IPS-18c (cell line): ENCODE measurements around the gene SPOCK1.

ENCODE experiments used
- H3K4me3 ChIP-seq: 2 replicates; pipeline ENCODE4 v1.7.0; 2013; ENCODE audit warnings: low read depth, mild to moderate bottlenecking, low read length, moderate library complexity; ENCODE audit not compliant: insufficient read depth
- H3K9me3 ChIP-seq: one replicate; pipeline ENCODE4 v1.6.1; 2013; ENCODE audit warnings: mild to moderate bottlenecking, low read length, moderate library complexity; ENCODE audit not compliant: control insufficient read depth, insufficient read depth

The SPOCK1 gene

GRCh38 chr5:137360607-137361006 lies 138.5 kb downstream of the SPOCK1 start:
- Histone ChIP-seq H3K4me3 (no peak overlapping the region), H3K9me3 (no peaks in the 10 kb centered on the region)

- H3K4me3 ChIP-seq = no peak overlapping the region
Observed at GRCh38 chr5:137359941-137360340, 139.2 kb downstream of the SPOCK1 start.

GRCh38 chr5:137357436-137357835 lies 141.7 kb downstream of the SPOCK1 start:
- Histone ChIP-seq H3K9me3 (no peaks in the 10 kb centered on the region), H3K4me3 (no peak overlapping the region)

More at GRCh38 chr5:137359941-137360340, 139.2 kb downstream of the SPOCK1 start:
- H3K9me3 ChIP-seq = no peaks in the 10 kb centered on the region

GRCh38 chr5:137356127-137356526 lies 143.0 kb downstream of the SPOCK1 start:
- H3K9me3 ChIP-seq = no peaks in the 10 kb centered on the region
- H3K4me3 ChIP-seq = no peak overlapping the region

GRCh38 chr5:137355708-137356107 lies 143.4 kb downstream of the SPOCK1 start:
- H3K4me3 ChIP-seq = no peak overlapping the region
- no peaks in the 10 kb centered on the region for H3K9me3 ChIP-seq

GRCh38 chr5:137352095-137352494 lies 147.0 kb downstream of the SPOCK1 start:
- peaks cover 2% of the 10 kb centered on the region for H3K9me3 ChIP-seq
- no peak overlapping the region for H3K4me3 ChIP-seq

- H3K4me3 ChIP-seq = no peak overlapping the region
- peaks cover 2% of the 10 kb centered on the region for H3K9me3 ChIP-seq
Observed at GRCh38 chr5:137350791-137351190, 148.3 kb downstream of the SPOCK1 start.

GRCh38 chr5:137348759-137349158 lies 150.4 kb downstream of the SPOCK1 start:
- H3K4me3 ChIP-seq = no peak overlapping the region
- peaks cover 2% of the 10 kb centered on the region for H3K9me3 ChIP-seq

GRCh38 chr5:137347865-137348264 lies 151.3 kb downstream of the SPOCK1 start:
- H3K9me3 ChIP-seq = peaks cover 2% of the 10 kb centered on the region

GRCh38 chr5:137346281-137346680 lies 152.8 kb downstream of the SPOCK1 start:
- Histone ChIP-seq H3K9me3 (peaks cover 2% of the 10 kb centered on the region), H3K4me3 (no peak overlapping the region)

More at GRCh38 chr5:137347865-137348264, 151.3 kb downstream of the SPOCK1 start:
- no peak overlapping the region; the same call in 1 of the 2 replicates for H3K4me3 ChIP-seq

- peaks cover 2% of the 10 kb centered on the region for H3K9me3 ChIP-seq
Observed at GRCh38 chr5:137345396-137345795, 153.7 kb downstream of the SPOCK1 start.

GRCh38 chr5:137344723-137345322 lies 154.3 kb downstream of the SPOCK1 start:
- no peaks in the 10 kb centered on the region for H3K9me3 ChIP-seq

More at GRCh38 chr5:137345396-137345795, 153.7 kb downstream of the SPOCK1 start:
- H3K4me3 ChIP-seq = no peak overlapping the region

GRCh38 chr5:137344021-137344420 lies 155.1 kb downstream of the SPOCK1 start:
- no peak overlapping the region for H3K4me3 ChIP-seq
- no peaks in the 10 kb centered on the region for H3K9me3 ChIP-seq

More at GRCh38 chr5:137344723-137345322, 154.3 kb downstream of the SPOCK1 start:
- H3K4me3 ChIP-seq = no peak overlapping the region

GRCh38 chr5:137342764-137343163 lies 156.4 kb downstream of the SPOCK1 start:
- Histone ChIP-seq H3K9me3 (peaks cover 3% of the 10 kb centered on the region), H3K4me3 (no peak overlapping the region)

GRCh38 chr5:137341831-137342230 lies 157.3 kb downstream of the SPOCK1 start:
- Histone ChIP-seq H3K4me3 (no peak overlapping the region), H3K9me3 (peaks cover 3% of the 10 kb centered on the region)

GRCh38 chr5:137340881-137341280 lies 158.2 kb downstream of the SPOCK1 start:
- H3K9me3 ChIP-seq = peaks cover 3% of the 10 kb centered on the region
- no peak overlapping the region for H3K4me3 ChIP-seq

GRCh38 chr5:137336565-137337120 lies 162.5 kb downstream of the SPOCK1 start:
- peaks cover 3% of the 10 kb centered on the region for H3K9me3 ChIP-seq
- no peak overlapping the region for H3K4me3 ChIP-seq

GRCh38 chr5:137336161-137336560 lies 163.0 kb downstream of the SPOCK1 start:
- Histone ChIP-seq H3K4me3 (no peak overlapping the region), H3K9me3 (peaks cover 3% of the 10 kb centered on the region)

GRCh38 chr5:137335493-137335892 lies 163.6 kb downstream of the SPOCK1 start:
- Histone ChIP-seq H3K4me3 (no peak overlapping the region), H3K9me3 (peaks cover 3% of the 10 kb centered on the region)
